A549 (cell line): ENCODE measurements around the gene CABCOCO1. TPM values are rescaled to one million over a fixed set of nuclear protein-coding genes. Genes with fewer than 3 reads are reported as not detected.

Experiments used
- ATAC-seq, 2 experiments: fragments of 200-7000 bp in 1 of 2; fragments of >200 bp in 1 of 2; cut with Nextera tagmentation in 1 of 2; cut with Tn5 transposase in 1 of 2; 3 replicates each; pipeline versions ENCODE4 v1.8.0 to v1.9.1; 2018 to 2020; ENCODE audit warnings: mild to moderate bottlenecking in 1 of 2, moderate library complexity in 1 of 2
- CTCF ChIA-PET: fragments of 300-600 bp; sonication (Branson Sonifier 250); formaldehyde crosslinking; extraction: SDS; loops from one replicate; lab custom pipeline; 2021; ENCODE audit warnings: antibody characterized with exemption, inconsistent platforms; lab: Yijun Ruan, JAX
- POLR2A ChIA-PET: fragments of 350-600 bp; formaldehyde crosslinking; extraction: SDS; loops from one replicate; lab custom pipeline; 2021; ENCODE audit warnings: antibody characterized with exemption, inconsistent platforms; lab: Yijun Ruan, JAX
- DNase-seq, 2 experiments: peaks; one replicate each; pipeline versions ENCODE4 v3.0.0 to v3.0.0-alpha.2; 2011 to 2016; ENCODE audit warnings: low read depth in 1 of 2, low spot score in 1 of 2
- FAIRE-seq: peaks from 2 replicates; lab custom pipeline; 2011; peaks lifted over from hg19 to GRCh38; lab: Jason Lieb, UNC
- H3K27ac ChIP-seq, 2 experiments: fragments of >200 bp; sonication (Bioruptor Twin); formaldehyde crosslinking; 3 replicates each; pipeline ENCODE4 v1.5.1; 2016 to 2017
- H3K4me1 ChIP-seq: fragments of >200 bp; sonication (Bioruptor Twin); formaldehyde crosslinking; 3 replicates; pipeline ENCODE4 v1.6.1; 2016
- H3K4me2 ChIP-seq: fragments of >200 bp; sonication (Bioruptor Twin); formaldehyde crosslinking; 3 replicates; pipeline ENCODE4 v1.6.1; 2016
- H3K4me3 ChIP-seq: fragments of >200 bp; sonication (Bioruptor Twin); formaldehyde crosslinking; 3 replicates; pipeline ENCODE4 v1.5.1; 2016
- H3K9me3 ChIP-seq: fragments of >200 bp; sonication (Bioruptor Twin); formaldehyde crosslinking; 3 replicates; pipeline ENCODE4 v1.6.1; 2016
- ATOH8 ChIP-seq: fragments of 250-450 bp; sonication (Bioruptor Pico); IDR thresholded peaks from 2 replicates; pipeline ENCODE4 v1.5.0; 2020; ENCODE audit warnings: low read depth, mild to moderate bottlenecking, moderate library complexity
- BCL3 ChIP-seq: fragments of >200 bp; sonication (Bioruptor Twin); formaldehyde crosslinking; IDR thresholded peaks from 3 replicates; pipeline ENCODE4 v1.6.1; 2016
- BHLHE40 ChIP-seq: IDR thresholded peaks from 2 replicates; pipeline ENCODE4 v1.6.1; 2012; ENCODE audit warnings: low read depth, low read length, inconsistent platforms
- CHD2 ChIP-seq: fragments of 150-350 bp; IDR thresholded peaks from 2 replicates; pipeline ENCODE4 v1.6.1; 2014; ENCODE audit warnings: low read length; ENCODE audit not compliant: partially characterized antibody
- CHD4 ChIP-seq: fragments of 200-600 bp; sonication (generic); IDR thresholded peaks from 2 replicates; pipeline ENCODE4 v1.6.1; 2016; ENCODE audit warnings: antibody characterized with exemption, mild to moderate bottlenecking, borderline replicate concordance
- E2F6 ChIP-seq: IDR thresholded peaks from 2 replicates; pipeline ENCODE4 v1.6.1; 2012; ENCODE audit warnings: low read depth, borderline replicate concordance
- EHMT2 ChIP-seq: fragments of 200-600 bp; sonication (generic); IDR thresholded peaks from 2 replicates; pipeline ENCODE4 v1.6.1; 2016; ENCODE audit warnings: antibody characterized with exemption, low read depth, mild to moderate bottlenecking, moderate library complexity
- ESRRA ChIP-seq: fragments of 150-350 bp; IDR thresholded peaks from 2 replicates; pipeline ENCODE4 v1.6.1; 2014; ENCODE audit warnings: mild to moderate bottlenecking, low read length, borderline replicate concordance
- FOSL2 ChIP-seq, 2 experiments: fragments of 450-650 bp in 1 of 2; fragments of >200 bp in 1 of 2; sonication (Bioruptor Twin) in 1 of 2; formaldehyde crosslinking; IDR thresholded peaks; 2 replicates each; pipeline versions ENCODE4 v1.5.0 to v1.6.1; 2016 to 2020; ENCODE audit warnings: mild to moderate bottlenecking in 1 of 2, moderate library complexity in 1 of 2
- FOXS1 ChIP-seq: fragments of 250-450 bp; sonication (Bioruptor Pico); IDR thresholded peaks from 2 replicates; pipeline ENCODE4 v1.5.0; 2020; ENCODE audit warnings: mild to moderate bottlenecking, moderate library complexity
- HDAC2 ChIP-seq: fragments of 200-600 bp; sonication (generic); IDR thresholded peaks from 2 replicates; pipeline ENCODE4 v1.6.1; 2016
- HES2 ChIP-seq: fragments of >200 bp; sonication (Bioruptor Twin); formaldehyde crosslinking; IDR thresholded peaks from 2 replicates; pipeline ENCODE4 v1.6.1; 2016
- HOXB5 ChIP-seq: fragments of 250-450 bp; sonication (Bioruptor Pico); IDR thresholded peaks from 2 replicates; pipeline ENCODE4 v1.5.0; 2020; ENCODE audit warnings: mild to moderate bottlenecking, moderate library complexity
- JUN ChIP-seq, 2 experiments: fragments of >200 bp; sonication (Bioruptor Twin); formaldehyde crosslinking; IDR thresholded peaks; 2 replicates in 1 of 2; 3 replicates in 1 of 2; pipeline ENCODE4 v1.6.1; 2016 to 2017
- KDM1A ChIP-seq: fragments of 200-600 bp; sonication (generic); IDR thresholded peaks from 2 replicates; pipeline ENCODE4 v1.6.1; 2016; ENCODE audit warnings: low read depth, mild to moderate bottlenecking
- MAFK ChIP-seq: fragments of 450-650 bp; IDR thresholded peaks from 2 replicates; pipeline ENCODE4 v1.6.1; 2014; ENCODE audit not compliant: partially characterized antibody
- MAZ ChIP-seq: fragments of 150-350 bp; IDR thresholded peaks from 2 replicates; pipeline ENCODE4 v1.6.1; 2014; ENCODE audit warnings: antibody characterized with exemption, low read depth, low read length, borderline replicate concordance
- NFE2L2 ChIP-seq: fragments of 150-350 bp; conservative IDR thresholded peaks from 2 replicates; pipeline ENCODE4 v1.6.1; 2014; ENCODE audit warnings: low read length
- NPAS2 ChIP-seq: fragments of 250-450 bp; sonication (Bioruptor Pico); IDR thresholded peaks from 2 replicates; pipeline ENCODE4 v1.8.0; 2022; ENCODE audit warnings: mild to moderate bottlenecking, moderate library complexity, borderline replicate concordance
- NR3C1 ChIP-seq: fragments of >200 bp; sonication (Bioruptor Twin); formaldehyde crosslinking; IDR thresholded peaks from 3 replicates; pipeline ENCODE4 v1.6.1; 2017
- PHF8 ChIP-seq: fragments of 200-600 bp; sonication (generic); IDR thresholded peaks from 2 replicates; pipeline ENCODE4 v1.6.1; 2016; ENCODE audit warnings: low read depth, mild to moderate bottlenecking, antibody characterized with exemption, moderate library complexity, borderline replicate concordance
- POLR2A ChIP-seq: IDR thresholded peaks from 2 replicates; pipeline ENCODE4 v1.6.1; 2012; ENCODE audit warnings: mild to moderate bottlenecking, low read length
- RAD21 ChIP-seq, 2 experiments: fragments of >200 bp in 1 of 2; sonication (Bioruptor Twin) in 1 of 2; formaldehyde crosslinking in 1 of 2; IDR thresholded peaks in 1 of 2; conservative IDR thresholded peaks in 1 of 2; 2 replicates in 1 of 2; 3 replicates in 1 of 2; pipeline ENCODE4 v1.6.1; 2012 to 2018; ENCODE audit warnings: inconsistent platforms in 1 of 2
- RFX5 ChIP-seq: fragments of 450-650 bp; IDR thresholded peaks from 2 replicates; pipeline ENCODE4 v1.7.1; 2014; ENCODE audit warnings: antibody characterized with exemption, mild to moderate bottlenecking, moderate library complexity
- RNF2 ChIP-seq: fragments of 200-600 bp; sonication (generic); IDR thresholded peaks from 2 replicates; pipeline ENCODE4 v1.6.1; 2016; ENCODE audit warnings: low read depth, mild to moderate bottlenecking, antibody characterized with exemption, moderate library complexity, borderline replicate concordance
- SMC3 ChIP-seq: fragments of >200 bp; sonication (Bioruptor Twin); formaldehyde crosslinking; IDR thresholded peaks from 3 replicates; pipeline ENCODE4 v1.6.1; 2018; ENCODE audit warnings: inconsistent platforms
- SREBF2 ChIP-seq: fragments of 450-650 bp; IDR thresholded peaks from 2 replicates; pipeline ENCODE4 v1.6.1; 2014; ENCODE audit warnings: mild to moderate bottlenecking, moderate library complexity
- TFCP2L1 ChIP-seq: fragments of 250-450 bp; sonication (Bioruptor Pico); IDR thresholded peaks from 2 replicates; pipeline ENCODE4 v1.5.0; 2021; ENCODE audit warnings: mild to moderate bottlenecking
- TP53 ChIP-seq: fragments of 250-450 bp; sonication (Bioruptor Pico); IDR thresholded peaks from 2 replicates; pipeline ENCODE4 v1.5.0; 2021; ENCODE audit warnings: mild to moderate bottlenecking, moderate library complexity
- ZFP36 ChIP-seq: fragments of 450-650 bp; IDR thresholded peaks from 2 replicates; pipeline ENCODE4 v1.6.1; 2014; ENCODE audit warnings: borderline replicate concordance; ENCODE audit not compliant: partially characterized antibody
- WGBS: methylation state at CpG from one replicate; pipeline ENCODE4 v1.1.6; 2017; ENCODE audit errors: missing lambda C conversion rate; 5-methylcytosine and 5-hydroxymethylcytosine counted together
- polyA minus RNA-seq: library from RNA; depleted of rRNA, polyadenylated mRNA; stranded (reverse); fragments of >200 nt; gene quantifications from 2 replicates; pipeline ENCODE4 v1.2.3, GENCODE V29; 2011; rRNA and poly(A)+ RNA removed
- polyA plus RNA-seq, 4 experiments: library from polyadenylated mRNA; depleted of rRNA in 3 of 4; stranded (reverse); fragments of >200 nt; fragmentation: RNase III in 1 of 4; extraction: RNeasy Plus Mini Kit Qiagen cat#74134 plus additional on column Dnase treatment in 1 of 4; gene quantifications; 2 replicates in 3 of 4; 3 replicates in 1 of 4; pipeline ENCODE4 v1.2.3, GENCODE V29; 2011 to 2017
- TF ChIP-seq, protein P1 (sequence below): IDR thresholded peaks from 2 replicates; pipeline ENCODE4 v1.6.1; 2012
- TF ChIP-seq, protein P2 (sequence below): fragments of 450-650 bp; IDR thresholded peaks from 2 replicates; pipeline ENCODE4 v1.6.1; 2014; ENCODE audit warnings: antibody characterized with exemption
- TF ChIP-seq, protein P3 (sequence below): fragments of 200-600 bp; sonication (generic); IDR thresholded peaks from 2 replicates; pipeline ENCODE4 v1.6.1; 2016; ENCODE audit warnings: antibody characterized with exemption, mild to moderate bottlenecking, moderate library complexity

The CABCOCO1 gene, protein sequence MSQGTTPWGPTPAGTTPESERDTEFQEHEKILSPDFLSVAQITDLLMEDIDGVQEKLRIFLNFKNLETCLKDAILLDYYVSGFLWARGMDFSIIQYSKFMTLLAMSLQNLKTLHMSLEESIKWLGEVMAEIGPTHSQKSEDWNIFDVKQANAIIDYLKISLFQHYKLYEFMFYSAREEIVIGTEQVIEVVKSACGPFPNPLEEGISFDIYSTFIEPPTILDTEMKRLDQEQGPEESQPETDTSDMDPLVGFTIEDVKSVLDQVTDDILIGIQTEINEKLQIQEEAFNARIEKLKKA
- polyA plus RNA-seq (2011; rRNA removed) (0.40 and 1.1 TPM in 2 replicates), polyA plus RNA-seq (2017; fragmentation: RNase III; extraction: RNeasy Plus Mini Kit Qiagen cat#74134 plus additional on column Dnase treatment) (0.54 to 0.92 TPM (median 0.77 TPM) in 3 replicates), polyA minus RNA-seq (not detected in 2 replicates)
- 0.04 and 0.05 TPM in 2 replicates for polyA plus RNA-seq (2012; cell fraction: cytosol; rRNA removed)
- polyA plus RNA-seq (2012; cell fraction: nucleus; rRNA removed): not detected in 2 replicates

DNA sequence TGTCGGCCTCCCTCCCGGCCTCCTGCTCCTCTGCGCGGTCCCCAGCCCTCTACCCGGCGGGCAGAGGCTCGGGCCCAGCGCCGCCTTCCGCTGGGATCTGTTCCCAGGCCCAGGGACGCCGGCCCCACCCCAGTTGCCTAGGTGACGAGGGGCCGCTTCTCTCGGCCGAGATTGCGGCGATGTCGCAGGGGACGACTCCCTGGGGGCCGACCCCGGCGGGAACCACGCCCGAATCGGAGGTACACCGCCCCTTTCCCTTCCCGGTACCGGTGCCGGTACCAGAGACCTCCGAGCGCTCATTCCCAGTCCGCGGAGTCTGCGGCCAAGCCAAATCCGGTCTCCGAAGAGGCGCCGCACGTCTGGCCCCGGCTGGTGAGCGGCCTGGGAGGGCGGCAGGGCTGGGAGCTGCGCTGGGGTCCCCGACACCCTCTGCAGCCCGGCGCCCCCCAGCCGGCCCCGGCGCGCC, at the start of gene CABCOCO1:
Gene CABCOCO1, plus strand, starts transcription at position 136 of the 466 bp plus-strand sequence. Its CDS starts 44 bp downstream, at position 180.
- FAIRE-seq (no peak), DNase-seq (peak; percentile 72 to 84), ATAC-seq (peak; percentile 100)
- Histone ChIP-seq H3K4me1 (peaks cover 18% of the 10 kb centered on the region; the same call in 2 of the 3 replicates), H3K27ac (peak within 1 kb of the TSS; percentile 71 to 89), H3K9me3 (no peaks in the 10 kb centered on the region), H3K4me3 (peak within 1 kb of the TSS; percentile 56), H3K4me2 (peak within 1 kb of the TSS; percentile 68)
- WGBS: 0% methylated on average over 18 of the region's 51 CpGs
- CTCF ChIA-PET: no interaction called here
- POLR2A ChIA-PET: no interaction called here
- TF ChIP-seq NPAS2 (CRISPR knock-in tag) (no peak), TFCP2L1 (CRISPR knock-in tag) (no peak), ZFP36 (no peak), BCL3 (no peak), CHD2 (no peak), RNF2 (no peak), NFE2L2 (no peak), POLR2A (no peak), MAZ (no peak), RAD21 (conservative IDR thresholded peaks at IDR 0.05 in 1 of 2, IDR thresholded peaks at IDR 0.05 in 1 of 2) (peak; percentile 20 to 52; a peak in 4 of 5 replicates), NR3C1 (no peak), EHMT2 (no peak), KDM1A (no peak), BHLHE40 (no peak), HES2 (no peak), MAFK (no peak), RFX5 (no peak), ATOH8 (CRISPR knock-in tag) (no peak), JUN (IDR thresholded peaks at IDR 0.05) (peak in 1 of 2 experiments; percentile 48; a peak in 1 of 5 replicates), SREBF2 (no peak), SMC3 (peak; percentile 45; the same call in 1 of the 3 replicates), HOXB5 (CRISPR knock-in tag) (no peak), FOXS1 (CRISPR knock-in tag) (no peak), PHF8 (peak; percentile 74), E2F6 (no peak), TP53 (CRISPR knock-in tag) (no peak), CHD4 (no peak), HDAC2 (no peak), ESRRA (no peak), FOSL2 (IDR thresholded peaks at IDR 0.05) (no peak), FOSL2 (CRISPR knock-in tag; IDR thresholded peaks at IDR 0.05) (no peak)
- TF ChIP-seq, protein P1, sequence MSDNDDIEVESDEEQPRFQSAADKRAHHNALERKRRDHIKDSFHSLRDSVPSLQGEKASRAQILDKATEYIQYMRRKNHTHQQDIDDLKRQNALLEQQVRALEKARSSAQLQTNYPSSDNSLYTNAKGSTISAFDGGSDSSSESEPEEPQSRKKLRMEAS: peak; percentile 24; the same call in 1 of the 2 replicates
- TF ChIP-seq, protein P2, sequence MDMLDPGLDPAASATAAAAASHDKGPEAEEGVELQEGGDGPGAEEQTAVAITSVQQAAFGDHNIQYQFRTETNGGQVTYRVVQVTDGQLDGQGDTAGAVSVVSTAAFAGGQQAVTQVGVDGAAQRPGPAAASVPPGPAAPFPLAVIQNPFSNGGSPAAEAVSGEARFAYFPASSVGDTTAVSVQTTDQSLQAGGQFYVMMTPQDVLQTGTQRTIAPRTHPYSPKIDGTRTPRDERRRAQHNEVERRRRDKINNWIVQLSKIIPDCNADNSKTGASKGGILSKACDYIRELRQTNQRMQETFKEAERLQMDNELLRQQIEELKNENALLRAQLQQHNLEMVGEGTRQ: no peak
- TF ChIP-seq, protein P3, sequence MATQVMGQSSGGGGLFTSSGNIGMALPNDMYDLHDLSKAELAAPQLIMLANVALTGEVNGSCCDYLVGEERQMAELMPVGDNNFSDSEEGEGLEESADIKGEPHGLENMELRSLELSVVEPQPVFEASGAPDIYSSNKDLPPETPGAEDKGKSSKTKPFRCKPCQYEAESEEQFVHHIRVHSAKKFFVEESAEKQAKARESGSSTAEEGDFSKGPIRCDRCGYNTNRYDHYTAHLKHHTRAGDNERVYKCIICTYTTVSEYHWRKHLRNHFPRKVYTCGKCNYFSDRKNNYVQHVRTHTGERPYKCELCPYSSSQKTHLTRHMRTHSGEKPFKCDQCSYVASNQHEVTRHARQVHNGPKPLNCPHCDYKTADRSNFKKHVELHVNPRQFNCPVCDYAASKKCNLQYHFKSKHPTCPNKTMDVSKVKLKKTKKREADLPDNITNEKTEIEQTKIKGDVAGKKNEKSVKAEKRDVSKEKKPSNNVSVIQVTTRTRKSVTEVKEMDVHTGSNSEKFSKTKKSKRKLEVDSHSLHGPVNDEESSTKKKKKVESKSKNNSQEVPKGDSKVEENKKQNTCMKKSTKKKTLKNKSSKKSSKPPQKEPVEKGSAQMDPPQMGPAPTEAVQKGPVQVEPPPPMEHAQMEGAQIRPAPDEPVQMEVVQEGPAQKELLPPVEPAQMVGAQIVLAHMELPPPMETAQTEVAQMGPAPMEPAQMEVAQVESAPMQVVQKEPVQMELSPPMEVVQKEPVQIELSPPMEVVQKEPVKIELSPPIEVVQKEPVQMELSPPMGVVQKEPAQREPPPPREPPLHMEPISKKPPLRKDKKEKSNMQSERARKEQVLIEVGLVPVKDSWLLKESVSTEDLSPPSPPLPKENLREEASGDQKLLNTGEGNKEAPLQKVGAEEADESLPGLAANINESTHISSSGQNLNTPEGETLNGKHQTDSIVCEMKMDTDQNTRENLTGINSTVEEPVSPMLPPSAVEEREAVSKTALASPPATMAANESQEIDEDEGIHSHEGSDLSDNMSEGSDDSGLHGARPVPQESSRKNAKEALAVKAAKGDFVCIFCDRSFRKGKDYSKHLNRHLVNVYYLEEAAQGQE: no peak
